Panc1 (cell line): Measurements from ENCODE around the gene SNTN. TPM values are rescaled to one million over a fixed set of nuclear protein-coding genes. Genes with fewer than 3 reads are reported as not detected.

Source experiments
- ATAC-seq: fragments of 200-7000 bp; cut with Tn5 transposase; 2 replicates; pipeline ENCODE4 v1.9.1; 2020; ENCODE audit warnings: mild to moderate bottlenecking, moderate library complexity
- BruUV-seq: library from RNA; stranded (reverse); fragments of 400-500 nt; replicated peaks from 2 replicates; lab custom pipeline; 2021; lab: Mats Ljungman, UMichigan
- CTCF ChIA-PET: fragments of 300-600 bp; sonication (Branson Sonifier 250); formaldehyde crosslinking; loops from one replicate; lab custom pipeline; 2022; ENCODE audit warnings: antibody characterized with exemption; lab: Charles Lee
- POLR2A ChIA-PET: fragments of 300-600 bp; sonication (Branson Sonifier 250); formaldehyde crosslinking; loops from one replicate; lab custom pipeline; 2022; ENCODE audit warnings: antibody characterized with exemption; lab: Charles Lee
- DNase-seq: peaks from one replicate; pipeline ENCODE4 v3.0.0-alpha.2; 2010; ENCODE audit warnings: low read depth, low spot score
- H3K27ac ChIP-seq: 2 replicates; pipeline ENCODE4 v1.5.1; 2011; ENCODE audit warnings: mild to moderate bottlenecking, low read length, inconsistent platforms
- H3K27me3 ChIP-seq: fragments of 200-500 bp; sonication (Bioruptor generic); 2 replicates; pipeline ENCODE4 v1.6.0; 2014; ENCODE audit warnings: low read length, inconsistent platforms; ENCODE audit not compliant: control insufficient read depth, insufficient read depth
- H3K36me3 ChIP-seq: fragments of 200-500 bp; sonication (Bioruptor generic); 2 replicates; pipeline ENCODE4 v1.5.1; 2014; ENCODE audit warnings: inconsistent platforms, mild to moderate bottlenecking, low read length, moderate library complexity; ENCODE audit not compliant: control insufficient read depth, insufficient read depth
- H3K4me1 ChIP-seq: 2 replicates; pipeline ENCODE4 v1.5.1; 2011; ENCODE audit warnings: inconsistent platforms, mild to moderate bottlenecking, low read length, moderate library complexity; ENCODE audit not compliant: control insufficient read depth, insufficient read depth
- H3K4me3 ChIP-seq, 2 experiments: 2 replicates each; pipeline ENCODE4 v1.5.1; 2011 to 2012; ENCODE audit warnings: low read depth in 2 of 2, low read length in 2 of 2, mild to moderate bottlenecking in 2 of 2, inconsistent platforms in 1 of 2, moderate library complexity in 1 of 2
- H3K9me3 ChIP-seq: fragments of 200-500 bp; sonication (Bioruptor generic); 2 replicates; pipeline ENCODE4 v1.5.1; 2014; ENCODE audit warnings: low read depth, mild to moderate bottlenecking, inconsistent platforms, low read length, moderate library complexity; ENCODE audit not compliant: control insufficient read depth, insufficient read depth
- CTCF ChIP-seq: fragments of 450-650 bp; IDR thresholded peaks from 2 replicates; pipeline ENCODE4 v1.5.1; 2017; ENCODE audit warnings: mild to moderate bottlenecking
- POLR2AphosphoS5 ChIP-seq: IDR thresholded peaks from 2 replicates; pipeline ENCODE4 v1.6.1; 2012; ENCODE audit warnings: mild to moderate bottlenecking, low read depth, low read length, moderate library complexity
- SIN3A ChIP-seq: IDR thresholded peaks from 2 replicates; pipeline ENCODE4 v1.6.1; 2012; ENCODE audit warnings: low read depth, mild to moderate bottlenecking, low read length, moderate library complexity, borderline replicate concordance; ENCODE audit not compliant: insufficient read depth
- TCF7L2 ChIP-seq: IDR thresholded peaks from 2 replicates; pipeline ENCODE4 v1.6.1; 2011; ENCODE audit warnings: mild to moderate bottlenecking, low read depth, low read length, inconsistent platforms
- in situ Hi-C: cut with HindIII; loops from 2 replicates; pipeline ENCODE4 v1.10.0; 2016; ENCODE audit warnings: low sequenced_read_pairs, low pct_unique_long_range_greater_than_20kb
- intact Hi-C: fragments of 100-400 bp; cut with micrococcal nuclease; formaldehyde crosslinking; loops from one replicate; pipeline ENCODE4 v1.10.0; 2022; ENCODE audit not compliant: unreplicated experiment
- total RNA-seq: library from RNA; stranded (reverse); gene quantifications from one replicate; pipeline ENCODE4 v1.2.1, GENCODE V29; 2021; ENCODE audit not compliant: unreplicated experiment
- TF ChIP-seq, protein P1 (sequence below), 2 experiments: IDR thresholded peaks; 2 replicates each; pipeline ENCODE4 v1.6.1; 2011 to 2012; ENCODE audit warnings: low read depth in 2 of 2, control low read depth in 1 of 2, low read length in 1 of 2, mild to moderate bottlenecking in 1 of 2, moderate library complexity in 1 of 2; ENCODE audit not compliant: insufficient read depth in 1 of 2

The SNTN gene
- total RNA-seq, 1 experiment from 2014 or later = not detected

GRCh38 chr3:63617391-63617790 lies 35.1 kb upstream of the SNTN start:
- Histone ChIP-seq H3K36me3 (no peaks in the 10 kb centered on the region), H3K9me3 (no peaks in the 10 kb centered on the region), H3K27ac (no peak overlapping the region), H3K4me3 (no peak overlapping the region), H3K4me1 (no peaks in the 10 kb centered on the region), H3K27me3 (no peaks in the 10 kb centered on the region)
- ATAC-seq = no peak
- in situ Hi-C loops (no loop called here), intact Hi-C loops (no loop called here)
- CTCF ChIA-PET = no interaction called here
- POLR2A ChIA-PET = no interaction called here
- no TSS peak for BruUV-seq
- TF ChIP-seq TCF7L2 = no peak
- TF ChIP-seq POLR2AphosphoS5 = no peak
- TF ChIP-seq, protein P1, sequence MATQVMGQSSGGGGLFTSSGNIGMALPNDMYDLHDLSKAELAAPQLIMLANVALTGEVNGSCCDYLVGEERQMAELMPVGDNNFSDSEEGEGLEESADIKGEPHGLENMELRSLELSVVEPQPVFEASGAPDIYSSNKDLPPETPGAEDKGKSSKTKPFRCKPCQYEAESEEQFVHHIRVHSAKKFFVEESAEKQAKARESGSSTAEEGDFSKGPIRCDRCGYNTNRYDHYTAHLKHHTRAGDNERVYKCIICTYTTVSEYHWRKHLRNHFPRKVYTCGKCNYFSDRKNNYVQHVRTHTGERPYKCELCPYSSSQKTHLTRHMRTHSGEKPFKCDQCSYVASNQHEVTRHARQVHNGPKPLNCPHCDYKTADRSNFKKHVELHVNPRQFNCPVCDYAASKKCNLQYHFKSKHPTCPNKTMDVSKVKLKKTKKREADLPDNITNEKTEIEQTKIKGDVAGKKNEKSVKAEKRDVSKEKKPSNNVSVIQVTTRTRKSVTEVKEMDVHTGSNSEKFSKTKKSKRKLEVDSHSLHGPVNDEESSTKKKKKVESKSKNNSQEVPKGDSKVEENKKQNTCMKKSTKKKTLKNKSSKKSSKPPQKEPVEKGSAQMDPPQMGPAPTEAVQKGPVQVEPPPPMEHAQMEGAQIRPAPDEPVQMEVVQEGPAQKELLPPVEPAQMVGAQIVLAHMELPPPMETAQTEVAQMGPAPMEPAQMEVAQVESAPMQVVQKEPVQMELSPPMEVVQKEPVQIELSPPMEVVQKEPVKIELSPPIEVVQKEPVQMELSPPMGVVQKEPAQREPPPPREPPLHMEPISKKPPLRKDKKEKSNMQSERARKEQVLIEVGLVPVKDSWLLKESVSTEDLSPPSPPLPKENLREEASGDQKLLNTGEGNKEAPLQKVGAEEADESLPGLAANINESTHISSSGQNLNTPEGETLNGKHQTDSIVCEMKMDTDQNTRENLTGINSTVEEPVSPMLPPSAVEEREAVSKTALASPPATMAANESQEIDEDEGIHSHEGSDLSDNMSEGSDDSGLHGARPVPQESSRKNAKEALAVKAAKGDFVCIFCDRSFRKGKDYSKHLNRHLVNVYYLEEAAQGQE (IDR thresholded peaks at IDR 0.05; ENCODE audit: insufficient read depth in 1 of 2, low read depth in 2 of 2, low read length in 1 of 2) = no peak
- TF ChIP-seq SIN3A = no peak
- TF ChIP-seq CTCF = no peak
- no peak for DNase-seq

DNA sequence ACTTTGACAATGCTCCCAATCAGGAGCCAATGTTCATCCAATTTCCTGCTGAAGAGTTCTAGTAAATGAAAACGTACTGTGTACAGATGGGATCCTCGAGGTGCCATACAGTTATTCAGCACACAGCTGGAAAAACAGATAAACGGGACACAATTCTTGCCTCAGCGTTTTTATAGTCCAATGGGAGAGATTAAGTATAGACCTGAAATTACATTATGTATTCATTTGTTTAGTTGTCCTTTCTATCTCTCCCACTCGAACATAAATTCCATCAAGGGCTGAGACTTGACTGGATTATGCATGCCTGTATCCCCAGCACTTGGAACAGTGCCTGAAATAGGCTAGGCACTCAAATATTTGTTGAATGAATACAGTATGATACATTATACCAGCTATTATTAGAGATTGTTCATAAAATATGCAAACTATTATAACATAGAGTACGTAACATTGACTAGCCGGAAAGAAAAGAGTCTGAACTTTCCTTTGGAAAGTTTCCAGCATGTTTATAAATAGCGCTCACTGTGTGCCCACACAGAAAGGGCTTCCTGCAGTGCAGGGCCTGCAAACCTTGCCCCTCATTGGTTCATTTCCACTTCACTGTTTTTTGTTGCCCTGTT lies 27.4 kb upstream of the SNTN start:
- intact Hi-C loops = no loop called here

More for the DNA sequence above, 27.4 kb upstream of the SNTN start:
- H3K27me3 ChIP-seq = no peaks in the 10 kb centered on the region; the same call in 1 of the 2 replicates
- DNase-seq (no peak), ATAC-seq (no peak)
- BruUV-seq = no TSS peak
- no peak overlapping the region for H3K4me3 ChIP-seq
- H3K27ac ChIP-seq = no peak overlapping the region
- TF ChIP-seq POLR2AphosphoS5 (no peak), CTCF (no peak), SIN3A (no peak), TCF7L2 (no peak)
- TF ChIP-seq, protein P1 (IDR thresholded peaks at IDR 0.05; ENCODE audit: insufficient read depth in 1 of 2, low read depth in 2 of 2, low read length in 1 of 2) = no peak
- no peaks in the 10 kb centered on the region for H3K9me3 ChIP-seq
- in situ Hi-C loops = no loop called here
- CTCF ChIA-PET = no interaction called here
- H3K36me3 ChIP-seq = no peaks in the 10 kb centered on the region
- no peaks in the 10 kb centered on the region for H3K4me1 ChIP-seq
- POLR2A ChIA-PET = no interaction called here
